Left lung (tissue), 10 donors: ENCODE measurements around the gene CEP68. TPM values are rescaled to one million over a fixed set of nuclear protein-coding genes. Genes with fewer than 3 reads are reported as not detected.

Experiments
- ATAC-seq: fragments of 200-7000 bp; cut with Tn5 transposase; one replicate; pipeline ENCODE4 v1.9.1; 2020; ENCODE audit warnings: moderate library complexity
- DNase-seq, 4 donors: peaks; one replicate each; pipeline ENCODE4 v3.0.0-alpha.2; 2013 to 2020
- H3K27ac ChIP-seq, 2 donors: fragments of 200-600 bp; sonication (generic) in 1 of 2; one replicate each; pipeline versions ENCODE4 v1.5.0 to v1.8.0; 2020 to 2021
- H3K27me3 ChIP-seq, 2 donors: fragments of 200-600 bp; sonication (generic) in 1 of 2; one replicate each; pipeline versions ENCODE4 v1.5.0 to v1.8.0; 2020 to 2021
- H3K36me3 ChIP-seq, 2 donors: fragments of 200-600 bp; sonication (generic) in 1 of 2; one replicate each; pipeline versions ENCODE4 v1.5.0 to v1.8.0; 2020 to 2021
- H3K4me1 ChIP-seq, 2 donors: fragments of 200-600 bp; one replicate each; pipeline ENCODE4 v1.8.0; 2021
- H3K4me3 ChIP-seq, 2 donors: fragments of 200-600 bp; sonication (generic) in 1 of 2; one replicate each; pipeline versions ENCODE4 v1.5.0 to v1.8.0; 2020 to 2021; ENCODE audit warnings: mild to moderate bottlenecking in 1 of 2
- H3K9me3 ChIP-seq, 2 donors: fragments of 200-600 bp; sonication (generic) in 1 of 2; one replicate each; pipeline versions ENCODE4 v1.5.0 to v1.8.0; 2020 to 2021
- CTCF ChIP-seq, 2 donors: fragments of 200-600 bp; sonication (generic) in 1 of 2; IDR thresholded peaks; one replicate each; pipeline versions ENCODE4 v1.5.0 to v1.8.0; 2021; ENCODE audit warnings: antibody characterized with exemption in 2 of 2
- intact Hi-C, 2 donors: fragments of 100-400 bp; cut with DNase I; formaldehyde crosslinking; loops; one replicate each; pipeline versions ENCODE4 v1.11.2 to v1.14.2; 2022
- polyA plus RNA-seq, 6 donors: library from polyadenylated mRNA; unstranded; fragments of 120-200 nt; gene quantifications; one replicate each; pipeline ENCODE4 v1.2.1, GENCODE V29; 2013; ENCODE audit not compliant: insufficient read length in 6 of 6
- total RNA-seq, 2 donors: library from RNA; stranded (reverse); fragmentation: NEBNext Ultra II Directional; extraction: Animal tissue kit (Norgen Biotek cat#: 25700); gene quantifications; one replicate each; pipeline ENCODE4 v1.2.1, GENCODE V29; 2021
- donor health status: DM: no; HTN: yes; CAD: no.
- donor health status: DM: no; HTN: no; CAD: no.

The CEP68 gene
- total and polyA plus RNA-seq, 8 donors = 7.9 to 32.4 (median 30.2) TPM

DNA sequence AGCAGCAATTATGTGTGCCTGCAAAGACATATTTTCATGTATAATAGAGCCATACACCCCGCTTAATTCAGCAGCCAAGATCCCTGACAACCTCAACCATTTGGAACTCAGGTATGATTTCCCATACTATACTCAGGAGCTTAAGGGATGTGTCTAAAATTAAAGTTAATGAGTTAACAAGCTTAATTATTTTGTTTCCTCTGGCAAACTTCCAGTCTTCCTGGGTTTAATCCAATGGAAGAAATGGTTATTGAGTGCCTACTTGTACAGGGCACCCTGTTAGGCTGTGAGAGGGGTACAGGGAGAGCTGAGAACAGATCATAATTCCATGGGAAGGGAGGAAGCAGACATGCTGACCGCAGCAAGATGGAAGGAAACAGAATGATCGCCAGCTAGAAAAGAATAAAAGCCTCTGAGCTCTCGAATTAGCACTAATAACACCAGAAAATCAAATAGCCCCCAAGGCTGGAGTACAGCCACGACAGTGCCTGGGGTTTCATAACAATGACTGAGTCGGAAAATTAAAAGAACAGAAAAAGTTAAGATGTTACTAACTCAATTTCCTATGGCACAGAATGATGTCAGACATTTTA is 20.8 kb upstream of the CEP68 start:
- Histone ChIP-seq H3K27ac (no peak overlapping the region), H3K27me3 (no peaks in the 10 kb centered on the region), H3K4me1 (peaks cover 9 to 21% of the 10 kb centered on the region in 2 donors), H3K9me3 (no peaks in the 10 kb centered on the region), H3K36me3 (no peaks in the 10 kb centered on the region), H3K4me3 (no peak overlapping the region)
- no peak for ATAC-seq
- no peak for TF ChIP-seq CTCF (IDR thresholded peaks at IDR 0.05)
- no peak for DNase-seq
- intact Hi-C loops = no loop called here

DNA sequence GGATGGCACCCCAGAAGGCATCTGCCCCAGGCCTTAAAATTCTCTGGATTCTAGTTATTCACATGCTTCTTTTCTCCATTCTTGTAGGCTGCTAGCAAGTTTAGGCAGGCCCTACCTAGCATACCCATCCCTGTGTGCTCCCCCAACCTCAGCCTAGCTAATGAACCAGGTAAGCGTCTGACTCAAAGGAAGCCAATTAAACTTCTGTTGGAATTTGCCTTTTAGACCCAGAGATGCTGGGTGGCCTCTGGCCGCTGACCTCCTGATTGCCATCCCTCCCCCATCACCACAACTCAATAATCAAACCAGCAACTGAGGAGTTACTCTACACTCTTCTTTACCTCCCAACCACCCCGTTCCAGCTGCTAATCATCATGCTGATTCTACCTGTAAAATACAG is 19.0 kb upstream of the CEP68 start:
- Histone ChIP-seq H3K9me3 (no peaks in the 10 kb centered on the region), H3K27me3 (no peaks in the 10 kb centered on the region), H3K27ac (no peak overlapping the region), H3K4me1 (peaks cover 3 to 11% of the 10 kb centered on the region in 2 donors), H3K36me3 (no peaks in the 10 kb centered on the region), H3K4me3 (no peak overlapping the region)
- intact Hi-C loops = no loop called here
- no peak for TF ChIP-seq CTCF (IDR thresholded peaks at IDR 0.05)
- ATAC-seq = no peak
- DNase-seq = no peak

DNA sequence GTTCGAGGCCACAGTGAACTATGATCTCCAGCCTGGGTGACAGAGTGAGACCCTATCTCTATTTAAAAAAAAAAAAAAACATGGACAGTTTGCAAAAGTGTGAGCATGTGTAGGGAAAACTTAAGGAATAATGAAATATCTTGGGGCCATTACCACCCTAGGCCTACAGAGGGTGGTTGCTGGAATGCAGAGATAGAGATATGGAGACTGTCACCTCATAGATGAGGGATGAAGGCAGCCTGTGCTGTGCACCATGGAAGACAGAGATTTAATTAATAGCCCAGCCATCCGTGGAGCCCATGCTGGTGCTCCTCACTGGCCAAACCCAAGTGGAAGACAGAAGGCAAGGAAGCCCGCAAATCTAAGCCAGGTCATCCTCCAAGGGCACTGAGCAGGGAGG is 16.6 kb upstream of the CEP68 start:
- Histone ChIP-seq H3K4me1 (peaks cover 0 to 7% of the 10 kb centered on the region in 2 donors), H3K4me3 (no peak overlapping the region), H3K9me3 (peaks cover 0 to 15% of the 10 kb centered on the region in 2 donors), H3K27me3 (no peaks in the 10 kb centered on the region), H3K27ac (no peak overlapping the region), H3K36me3 (no peaks in the 10 kb centered on the region)
- no peak for TF ChIP-seq CTCF (IDR thresholded peaks at IDR 0.05)
- DNase-seq (no peak), ATAC-seq (no peak)
- intact Hi-C loops = loop anchor here in 1 of 2 donors (5.0 kb wide), 1 partner anchor 122 kb away; no protein-coding TSS in a partner anchor

- H3K27me3 ChIP-seq = no peaks in the 10 kb centered on the region
- peak; percentile 98 for TF ChIP-seq CTCF (IDR thresholded peaks at IDR 0.05)
- peaks cover 0 to 19% of the 10 kb centered on the region in 2 donors for H3K9me3 ChIP-seq
- peak; percentile 100 for ATAC-seq
- intact Hi-C loops = loop anchor here in 1 of 2 donors (5.0 kb wide), 1 partner anchor 123 kb away; no protein-coding TSS in a partner anchor
- H3K27ac ChIP-seq = no peak overlapping the region
- DNase-seq = peak; percentile 65 to 87 (median 85)
- peaks cover 0 to 7% of the 10 kb centered on the region in 2 donors for H3K4me1 ChIP-seq
- no peaks in the 10 kb centered on the region for H3K36me3 ChIP-seq
- H3K4me3 ChIP-seq = no peak overlapping the region
These were observed 15.6 kb upstream of the CEP68 start for GRCh38 chr2:65040400-65041261.

DNA sequence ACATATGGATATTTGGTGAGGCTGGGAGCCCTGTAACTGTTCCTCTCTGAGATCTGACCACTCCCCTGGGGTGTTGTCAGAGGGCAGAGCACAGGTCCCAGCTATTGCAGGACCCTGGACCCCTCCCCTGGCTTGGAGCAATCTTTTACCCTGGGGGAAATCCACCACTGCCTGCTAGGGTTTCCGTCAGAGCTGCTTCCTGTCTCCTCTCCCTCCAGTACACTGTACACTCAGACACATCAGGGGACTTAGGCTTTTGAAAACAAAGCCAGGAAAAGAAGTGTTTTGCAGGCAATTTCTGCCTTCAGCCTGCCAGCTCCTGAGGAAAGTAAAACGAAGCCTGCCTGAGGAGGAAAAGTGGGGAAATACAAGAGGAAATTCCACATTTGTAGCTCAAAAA is 13.2 kb upstream of the CEP68 start:
- Histone ChIP-seq H3K9me3 (peaks cover 0 to 19% of the 10 kb centered on the region in 2 donors), H3K36me3 (no peaks in the 10 kb centered on the region), H3K4me1 (peaks cover 0 to 7% of the 10 kb centered on the region in 2 donors), H3K27me3 (no peaks in the 10 kb centered on the region), H3K4me3 (no peak overlapping the region), H3K27ac (no peak overlapping the region)
- DNase-seq (no peak), ATAC-seq (no peak)
- intact Hi-C loops = loop anchor here in 1 of 2 donors (5.0 kb wide), 1 partner anchor 126 kb away; no protein-coding TSS in a partner anchor
- TF ChIP-seq CTCF (IDR thresholded peaks at IDR 0.05) = no peak
